GM18858 (cell line): ENCODE data around the gene IMP4.
A peak's percentile ranks its signal among the peaks of the same experiment; 100 is the strongest.
"Not testable (repeated sequence)": the region's sequence is repeated elsewhere in the genome, so short reads cannot be mapped to it uniquely, and the experiment has no call there.

Experiments used
- ATAC-seq: cut with Tn5 transposase; IDR thresholded peaks from one replicate; pipeline ENCODE4 v1.9.1; 2021; ENCODE audit not compliant: unreplicated experiment

IMP4 gene

GRCh38 chr2:130342533-130343275 lies at the start of gene IMP4:
Gene IMP4, plus strand, starts transcription at chr2:130342897. Its CDS starts 36 bp downstream, at chr2:130342933.
- ATAC-seq: peak; percentile 81

DNA sequence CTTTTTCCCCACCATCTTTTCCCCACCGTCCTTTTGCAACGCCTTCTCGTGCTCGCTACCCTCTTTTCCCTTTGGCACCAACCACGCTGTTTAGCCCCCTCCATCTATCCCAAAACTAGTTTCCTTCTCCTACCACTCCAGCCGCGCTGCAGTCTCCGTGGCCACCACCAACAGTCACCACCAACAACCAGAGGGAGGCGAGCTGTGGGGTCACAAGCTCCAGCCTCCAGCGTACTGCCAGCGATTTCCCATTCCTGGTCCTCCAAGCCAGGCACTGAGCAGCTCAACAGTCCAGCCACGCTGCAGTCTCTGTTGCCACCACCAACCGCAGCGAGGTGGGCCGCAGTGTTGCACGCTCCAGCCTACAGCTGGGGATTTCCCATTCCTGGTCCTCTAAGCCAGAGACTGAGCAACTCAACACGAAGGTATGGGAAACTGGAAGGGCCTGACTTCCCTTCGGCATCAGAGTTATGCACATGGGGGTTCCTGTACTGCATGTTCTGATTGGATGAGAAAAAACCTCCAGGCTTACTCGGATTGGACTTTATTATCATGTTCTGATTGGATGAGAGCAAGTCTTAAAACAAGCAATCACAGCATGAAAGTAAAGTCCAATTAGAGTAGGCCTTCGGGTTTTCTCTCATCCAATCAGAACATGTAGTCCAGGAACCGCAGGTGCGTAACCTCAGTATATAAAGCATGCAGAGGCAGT lies 42.3 kb upstream of the IMP4 start:
- ATAC-seq: no peak

- no peak for ATAC-seq
Measured at GRCh38 chr2:130300970-130301348, 41.7 kb upstream of the IMP4 start.

- ATAC-seq: no peak
Measured at GRCh38 chr2:130302164-130302886, 40.4 kb upstream of the IMP4 start.

- peak; percentile 79 for ATAC-seq
Measured at GRCh38 chr2:130303169-130303568, 39.5 kb upstream of the IMP4 start.

- ATAC-seq: no peak
Measured at GRCh38 chr2:130304726-130305125, 38.0 kb upstream of the IMP4 start.

GRCh38 chr2:130307850-130308249 lies 34.8 kb upstream of the IMP4 start:
- no peak for ATAC-seq

GRCh38 chr2:130310881-130311280 lies 31.8 kb upstream of the IMP4 start:
- no peak for ATAC-seq

DNA sequence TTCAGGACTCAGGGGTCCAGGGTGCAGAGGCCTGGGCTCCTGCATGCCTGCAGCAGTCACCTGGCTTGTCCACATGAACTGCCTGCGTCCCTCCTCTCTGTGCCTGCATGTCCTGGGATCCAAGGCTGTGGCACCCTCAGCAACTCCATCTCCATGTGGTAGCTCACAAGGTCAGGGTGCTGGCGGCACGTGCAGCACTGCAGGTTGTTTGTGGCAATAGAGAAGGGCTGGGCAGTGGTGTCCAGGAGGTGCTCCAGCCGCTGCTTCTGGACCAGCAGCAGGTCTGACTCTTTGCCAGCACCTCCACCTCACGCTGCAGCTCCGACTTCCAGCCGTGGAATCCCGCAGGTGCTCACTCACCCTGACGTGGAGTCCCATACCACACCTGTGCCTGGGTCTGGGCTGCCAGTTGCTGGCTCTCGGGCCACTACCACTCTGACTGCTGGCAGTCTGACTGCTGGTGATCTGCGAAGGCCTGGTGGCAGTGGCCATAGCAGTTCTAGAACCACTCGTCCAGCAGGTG lies 28.8 kb upstream of the IMP4 start:
- ATAC-seq: no peak

- no peak for ATAC-seq
Measured at GRCh38 chr2:130314377-130314776, 28.3 kb upstream of the IMP4 start.

GRCh38 chr2:130316596-130316995 lies 26.1 kb upstream of the IMP4 start:
- no peak for ATAC-seq

- no peak for ATAC-seq
Measured at GRCh38 chr2:130318906-130319305, 23.8 kb upstream of the IMP4 start.

- ATAC-seq: no peak
Measured at GRCh38 chr2:130319536-130319935, 23.2 kb upstream of the IMP4 start.

GRCh38 chr2:130327703-130328527 lies 14.8 kb upstream of the IMP4 start:
- ATAC-seq: no peak

- ATAC-seq: no peak
Measured at GRCh38 chr2:130328710-130329109, 14.0 kb upstream of the IMP4 start.

DNA sequence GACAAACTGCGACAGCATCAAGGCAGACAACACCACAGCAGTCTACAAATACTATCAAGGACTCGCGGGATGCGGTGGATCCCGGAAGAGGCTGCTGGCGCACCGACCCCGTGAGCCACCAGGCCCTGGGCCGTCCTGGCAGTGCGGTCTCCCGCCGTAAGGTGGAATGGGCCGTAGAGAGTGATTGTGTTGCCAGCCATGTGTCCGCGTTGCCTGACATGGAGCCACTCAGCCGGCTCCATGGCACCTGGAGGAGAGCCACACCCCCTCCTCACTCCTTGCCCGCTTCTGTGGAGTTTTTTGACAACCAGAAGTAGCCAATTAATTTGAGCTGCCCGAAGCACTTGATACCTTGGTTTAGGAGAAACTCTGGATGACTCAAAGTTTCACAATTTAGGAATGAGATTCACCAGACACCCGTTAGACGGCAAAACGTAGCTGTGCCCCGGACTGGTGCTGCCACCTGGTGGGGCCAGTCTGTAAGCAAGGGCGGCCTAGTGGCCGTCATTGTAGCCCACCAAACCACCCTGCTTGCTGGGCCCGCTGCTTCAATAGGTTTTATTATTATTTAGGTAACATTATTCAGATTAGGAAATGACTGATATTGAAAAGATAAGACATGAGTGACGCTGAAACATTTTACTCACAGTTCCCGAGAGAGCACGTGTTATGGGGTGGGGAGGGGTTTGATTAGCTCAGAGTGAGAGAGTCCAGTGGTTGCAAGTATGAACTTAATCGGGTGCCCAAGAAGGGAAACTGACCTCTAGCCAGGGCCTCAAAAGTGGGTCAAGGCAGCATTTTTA lies 10.2 kb upstream of the IMP4 start:
- ATAC-seq: peak; percentile 81

DNA sequence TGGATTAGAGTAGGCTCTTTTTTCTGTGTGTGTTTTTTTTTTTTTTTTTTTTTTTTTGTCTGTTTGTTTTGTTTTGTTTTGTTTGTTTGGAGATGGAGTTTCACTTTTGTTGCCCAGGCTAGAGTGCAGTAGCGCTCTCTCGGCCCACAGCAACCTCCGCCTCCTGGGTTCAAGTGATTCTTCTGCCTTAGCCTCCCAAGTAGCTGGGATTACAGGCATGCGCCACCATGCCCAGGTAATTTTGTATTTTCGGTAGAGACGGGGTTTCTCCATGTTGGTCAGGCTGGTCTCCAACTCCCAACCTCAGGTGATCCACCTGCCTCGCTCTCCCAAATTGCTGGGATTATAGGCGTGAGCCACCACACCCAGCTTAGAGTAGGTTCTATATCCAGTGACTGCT lies 9.4 kb upstream of the IMP4 start:
- ATAC-seq: not testable (repeated sequence)

- no peak for ATAC-seq
Measured at GRCh38 chr2:130334026-130334425, 8.7 kb upstream of the IMP4 start.

GRCh38 chr2:130335226-130335625 lies 7.5 kb upstream of the IMP4 start:
- no peak for ATAC-seq
